CD4-positive, alpha-beta T cell treated with Interleukin-4 for 1 hour (primary cell): ENCODE measurements around the gene ENGASE.

Source experiments
- DNase-seq, 2 donors: peaks; one replicate each; pipeline ENCODE4 v3.0.0-alpha.2; 2020 to 2022

ENGASE gene

DNA sequence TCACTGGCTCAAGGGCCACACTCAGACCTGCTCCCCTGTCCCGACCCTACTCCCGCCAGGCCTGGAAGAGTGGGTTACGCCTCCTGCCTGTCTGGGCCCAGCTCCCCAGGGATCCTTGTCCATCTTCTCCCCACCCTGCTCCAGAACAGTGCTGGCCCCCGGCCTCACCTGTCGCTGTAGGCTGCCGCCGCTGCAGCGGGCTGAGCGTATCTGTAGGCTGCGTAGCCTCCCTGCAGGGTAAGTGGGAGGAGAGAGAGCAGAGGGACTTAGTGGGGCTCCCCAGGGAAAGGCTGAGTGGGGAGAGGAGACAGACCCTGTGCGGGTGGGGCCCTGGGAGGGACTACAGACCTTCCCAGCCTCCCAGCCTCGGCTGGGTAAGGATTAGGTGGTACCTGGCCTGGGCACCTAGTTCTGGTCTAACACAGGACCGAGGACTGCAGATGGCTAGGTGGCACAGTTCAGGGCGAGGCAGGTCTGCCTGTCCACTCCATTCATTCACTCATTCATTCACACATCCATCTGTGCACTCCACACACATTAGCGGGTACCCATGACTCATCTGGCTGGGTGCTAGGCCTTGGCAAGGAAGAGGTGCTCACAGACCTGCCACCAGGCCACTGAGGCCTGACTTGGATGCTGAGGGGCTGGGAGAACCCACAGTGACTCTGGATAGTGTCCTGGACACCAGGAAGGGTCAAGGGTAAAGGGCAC lies 20.9 kb downstream of the ENGASE start:
- DNase-seq = no peak

DNA sequence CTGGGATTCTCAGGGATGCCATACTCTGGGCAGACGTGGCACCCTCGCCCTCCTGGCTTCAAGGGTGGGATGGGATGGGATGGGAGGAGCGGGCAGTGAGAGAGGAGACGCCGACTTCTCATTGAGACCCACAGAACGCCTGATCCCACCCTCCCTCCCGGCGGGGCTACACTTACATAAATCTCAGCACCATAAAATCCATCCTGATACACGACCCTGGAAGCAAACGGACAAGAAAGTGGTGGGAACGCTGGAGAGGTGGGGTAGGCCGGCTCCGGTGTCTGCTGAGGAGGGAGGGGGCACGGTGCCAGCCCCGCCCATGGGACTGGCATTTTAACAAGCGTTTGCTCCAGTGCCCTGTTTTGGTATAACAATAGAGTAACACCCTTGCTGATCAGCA lies 21.9 kb downstream of the ENGASE start:
- no peak for DNase-seq

DNA sequence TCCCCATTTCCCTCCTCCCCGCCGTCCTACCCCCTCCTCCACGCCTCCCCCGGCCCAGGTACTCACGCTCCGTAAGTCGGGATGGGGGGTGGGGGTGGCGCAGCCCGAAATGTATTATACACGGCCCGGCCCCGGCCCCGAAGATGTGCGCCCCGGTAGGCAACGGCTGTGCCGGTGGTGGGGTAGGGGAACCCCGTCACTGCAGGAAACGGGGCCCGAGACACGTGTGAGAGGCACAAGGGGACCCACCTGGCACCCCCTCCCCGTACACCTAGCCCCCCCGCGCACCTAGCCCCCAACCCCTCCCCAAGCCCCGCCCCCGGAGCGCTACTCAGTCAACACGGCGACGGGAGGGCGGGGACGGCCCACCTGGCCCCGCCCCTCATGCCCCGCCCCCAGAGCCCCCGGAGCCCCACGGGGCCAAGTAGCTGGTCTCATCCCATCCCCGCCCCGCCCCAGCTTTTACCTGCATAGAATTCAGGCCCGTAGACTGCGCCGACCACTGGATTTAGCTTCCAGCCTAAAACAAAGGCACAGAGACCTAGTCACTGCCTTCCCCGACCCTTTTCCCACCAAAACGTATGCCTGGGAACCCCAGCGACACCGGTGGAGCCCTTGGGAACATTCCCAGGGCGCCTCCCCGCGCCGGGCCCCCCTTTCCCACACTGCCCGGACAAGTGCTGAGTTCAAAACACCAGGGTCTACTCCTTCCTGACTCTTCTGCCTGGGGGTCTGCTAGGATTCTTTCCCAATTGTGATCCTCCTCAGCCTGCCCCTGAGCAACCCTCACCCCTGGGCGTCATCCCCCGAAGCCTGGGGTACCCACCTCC lies 22.8 kb downstream of the ENGASE start:
- DNase-seq = no peak

DNA sequence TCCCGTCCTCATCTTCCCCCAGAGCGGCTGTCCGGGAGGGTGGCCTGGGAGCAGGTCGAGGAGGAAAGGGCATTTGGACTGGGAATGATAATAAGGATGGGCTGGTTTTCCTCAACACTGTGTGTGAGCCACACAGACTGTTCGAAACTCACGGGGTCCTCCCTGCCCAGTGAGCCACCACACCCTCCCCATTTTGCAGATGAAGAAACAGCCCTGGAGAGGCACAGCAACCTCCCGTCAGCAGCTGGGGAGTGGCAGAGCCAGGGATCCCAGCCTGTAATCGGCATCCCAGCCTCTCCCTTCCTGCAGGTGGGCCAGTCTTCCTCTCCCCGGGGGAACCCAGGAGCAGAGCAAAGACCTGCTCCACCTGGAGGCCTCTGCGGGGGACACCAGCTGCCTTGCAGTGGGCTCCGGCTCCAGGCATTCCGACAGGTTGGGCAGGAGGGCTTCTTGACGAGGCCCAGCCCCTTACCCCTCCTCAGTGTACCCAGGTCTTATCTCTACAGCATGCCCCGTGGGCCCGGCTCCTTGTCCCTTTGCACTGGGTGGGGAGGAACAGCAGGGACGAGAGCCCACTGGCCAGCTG lies 23.8 kb downstream of the ENGASE start:
- no peak for DNase-seq

DNA sequence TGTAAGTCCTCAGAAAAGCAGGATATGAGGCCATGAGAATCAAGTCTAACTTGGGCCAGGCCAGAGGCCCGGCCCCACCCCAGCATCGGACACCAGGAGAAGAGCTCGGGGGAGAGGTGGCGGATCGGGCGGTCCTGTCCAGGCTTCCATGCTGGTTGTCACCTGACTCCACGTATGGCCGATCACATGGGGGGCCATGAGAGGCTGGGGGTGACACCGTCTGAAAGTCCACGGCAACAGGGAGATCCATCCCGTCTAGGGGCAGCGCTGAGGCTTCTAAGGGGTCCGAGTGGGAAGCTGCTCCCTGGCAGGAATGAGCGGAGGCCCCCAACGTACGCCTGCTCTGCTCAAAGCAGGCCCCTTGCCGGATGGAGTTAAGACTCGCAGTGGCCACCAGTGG lies 25.8 kb downstream of the ENGASE start:
- no peak for DNase-seq

DNA sequence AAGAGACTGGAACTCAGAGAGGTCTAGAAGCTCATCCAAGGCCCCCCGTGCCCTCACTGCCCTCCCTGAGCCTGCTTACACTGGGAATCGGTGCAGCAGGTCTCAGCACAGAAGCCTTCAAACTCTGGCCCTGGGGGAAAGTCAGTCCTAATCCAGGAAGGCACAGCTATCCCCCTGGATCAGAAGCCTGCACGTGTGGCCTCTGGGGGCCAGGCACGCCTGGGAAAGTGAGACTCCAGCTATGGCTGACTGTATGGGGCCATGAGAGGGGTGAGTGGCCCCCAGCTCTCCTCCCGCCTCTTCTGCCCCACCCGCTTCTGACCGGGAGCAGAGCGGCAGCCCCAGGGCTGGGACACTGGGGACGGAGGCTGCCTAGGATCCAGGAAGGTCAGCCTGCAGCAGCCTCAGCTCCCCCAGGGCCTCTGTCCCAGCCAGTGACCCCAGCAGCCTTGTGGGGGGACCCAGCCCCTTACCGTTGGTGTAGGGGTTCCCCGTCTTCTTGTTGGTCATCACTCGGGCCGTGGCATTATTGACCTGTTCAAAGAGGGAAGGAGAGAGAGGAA lies 26.6 kb downstream of the ENGASE start:
- DNase-seq = no peak

DNA sequence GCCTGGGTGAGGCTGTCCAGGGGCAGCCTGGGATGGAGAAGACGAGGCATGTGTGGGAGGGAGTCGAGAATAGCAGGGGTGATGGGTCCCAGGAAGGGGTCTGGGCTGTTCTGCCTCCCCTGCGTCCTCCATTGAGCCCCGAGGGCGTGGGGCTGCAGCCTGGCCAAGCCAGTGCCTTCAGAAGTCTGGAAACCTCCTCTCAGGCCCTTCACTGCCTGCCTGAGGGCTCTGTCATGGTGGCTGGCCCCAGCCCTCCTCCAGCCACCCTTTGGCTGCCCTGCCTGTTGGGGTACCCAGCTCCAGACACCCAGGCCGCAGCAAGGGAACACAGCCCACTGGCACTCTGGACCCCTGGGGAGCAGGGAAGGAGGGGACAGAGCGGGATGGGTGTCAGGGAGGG lies 27.6 kb downstream of the ENGASE start:
- no peak for DNase-seq

DNA sequence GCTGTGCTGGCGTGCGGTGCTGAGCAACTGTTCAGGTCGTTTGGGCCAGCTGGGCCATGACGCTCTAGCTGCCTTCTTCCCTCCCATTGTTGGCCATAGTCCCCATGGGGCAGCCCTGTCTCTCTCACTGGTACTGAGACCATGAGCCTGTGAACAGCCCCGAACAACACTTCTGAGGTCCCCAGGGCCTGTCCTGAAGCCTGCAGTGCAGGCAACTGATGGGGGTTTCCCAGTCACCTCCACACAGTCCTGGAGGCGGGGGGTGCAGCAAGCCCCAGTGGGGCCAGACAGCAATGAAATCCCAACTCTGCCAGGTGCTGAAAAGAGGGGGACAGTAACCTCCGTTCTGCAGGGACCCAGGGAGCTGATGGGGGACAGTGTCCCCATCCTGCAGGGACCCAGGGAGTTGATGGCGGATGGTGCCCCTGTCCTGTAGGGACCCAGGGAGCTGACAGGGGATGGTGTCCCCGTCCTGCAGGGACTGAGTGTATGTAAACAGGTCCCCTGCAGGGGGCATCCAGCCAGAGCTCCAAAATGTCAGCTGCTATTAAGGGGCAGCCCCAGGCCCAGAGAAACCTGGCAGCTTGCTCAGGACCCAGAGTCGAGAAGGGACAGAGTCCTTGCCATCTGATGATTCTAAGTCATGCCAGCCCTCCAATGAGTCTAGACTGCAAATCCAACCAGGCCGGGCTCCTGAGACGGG lies 30.4 kb downstream of the ENGASE start:
- DNase-seq = no peak

DNA sequence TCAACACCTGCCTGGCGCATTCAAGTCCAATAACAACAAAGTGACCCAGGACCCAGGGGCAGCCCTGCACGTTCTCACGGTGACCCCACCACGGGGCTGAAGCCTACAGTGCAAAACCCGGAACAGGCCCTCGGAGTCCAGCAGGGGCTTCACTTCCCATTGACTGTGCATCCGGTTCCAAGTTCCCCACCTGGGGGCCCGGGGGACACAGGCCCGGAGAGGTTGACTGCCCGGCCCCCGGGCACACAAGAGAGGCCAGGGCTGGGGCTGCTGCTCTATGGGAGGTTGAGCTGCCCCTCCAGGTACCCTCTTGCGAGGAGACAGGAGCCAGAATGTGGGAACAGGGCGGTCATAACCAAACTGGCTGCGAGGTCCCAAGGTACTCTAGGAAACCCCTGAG lies 31.3 kb downstream of the ENGASE start:
- DNase-seq = no peak

DNA sequence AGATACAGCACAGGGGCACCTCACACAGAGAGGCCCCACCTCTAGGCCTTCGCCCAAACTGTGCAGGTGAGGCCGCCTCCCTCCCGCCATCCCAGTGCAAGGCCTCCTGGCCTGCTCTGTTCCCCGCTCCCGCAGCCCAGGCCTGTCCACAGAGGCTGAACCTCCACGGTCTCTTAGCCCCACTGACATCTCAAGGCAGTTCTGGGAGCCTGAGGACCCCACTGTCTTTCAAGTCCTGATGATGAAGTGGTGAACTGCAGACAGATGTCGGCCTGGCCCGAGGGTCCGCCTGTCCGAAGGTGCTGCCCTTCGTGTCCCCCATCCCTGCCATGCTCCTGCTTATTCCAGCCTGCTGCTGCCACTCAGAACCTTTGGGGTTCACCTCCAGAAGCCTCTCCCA lies 32.3 kb downstream of the ENGASE start:
- DNase-seq = no peak

DNA sequence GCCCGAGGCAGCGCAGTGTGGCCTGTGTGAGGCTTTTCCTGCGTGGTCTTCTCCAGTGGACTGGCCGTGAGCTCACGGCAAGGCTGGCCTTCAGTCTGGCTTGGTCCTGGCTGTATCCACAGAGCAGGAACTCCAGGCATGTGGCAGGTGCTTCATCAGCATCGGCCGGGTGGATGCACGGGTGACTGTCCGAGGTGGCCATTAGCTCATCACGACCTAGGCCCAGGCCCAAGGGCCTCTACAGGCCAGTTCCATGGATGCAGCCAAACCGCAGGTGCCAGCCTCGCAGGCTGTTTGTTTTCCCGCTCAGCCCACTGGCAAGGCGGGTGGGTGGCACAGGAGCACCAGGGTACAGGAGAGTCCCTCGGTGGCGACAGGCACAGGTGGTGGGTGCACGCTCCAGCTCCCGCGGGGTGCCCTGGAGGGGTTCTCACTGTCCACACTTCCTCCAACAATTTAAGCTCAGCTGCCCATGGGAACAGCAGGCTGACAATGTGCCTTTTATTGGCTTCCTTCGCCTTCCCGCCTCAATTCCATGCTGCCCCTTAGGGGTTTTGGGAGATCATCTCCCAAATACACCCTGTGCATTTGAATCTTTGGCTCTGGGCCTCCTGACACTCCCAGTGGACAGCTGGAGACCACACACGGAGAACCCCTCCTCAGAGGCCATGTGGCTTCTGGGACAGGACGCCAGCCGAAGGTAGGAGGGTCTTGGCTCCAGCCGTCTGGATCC lies 33.0 kb downstream of the ENGASE start:
- no peak for DNase-seq

DNA sequence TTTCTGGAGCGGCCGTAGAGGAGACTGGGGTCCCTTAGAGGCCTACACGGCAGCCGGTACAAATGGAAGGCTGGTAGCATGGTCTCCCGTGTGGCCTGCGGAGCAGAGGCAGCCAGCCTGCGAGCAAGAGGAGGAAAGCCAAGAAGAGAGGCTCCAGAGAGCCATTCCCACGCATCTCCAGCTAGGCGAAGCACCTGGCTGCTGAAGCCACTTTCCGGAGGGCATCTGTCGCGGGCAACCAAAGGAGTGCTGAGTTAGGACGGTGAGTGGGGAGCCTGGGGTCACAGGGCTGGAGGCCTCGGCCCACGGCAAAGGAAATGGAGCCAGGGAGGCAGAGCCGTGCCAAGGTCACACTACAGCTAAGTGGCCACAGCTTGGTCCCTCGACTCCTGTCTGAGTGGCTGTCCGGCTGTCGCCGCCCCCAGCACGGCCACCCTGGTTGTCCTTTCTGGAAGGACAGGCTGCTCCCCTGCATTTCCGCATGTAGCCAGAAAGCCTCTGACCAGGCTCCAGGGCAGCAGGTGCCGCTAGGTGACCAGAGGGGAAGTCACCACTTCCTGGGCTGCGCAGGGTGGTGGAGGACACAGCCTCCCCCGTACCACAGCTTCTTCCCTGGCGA lies 33.7 kb downstream of the ENGASE start:
- DNase-seq = no peak

DNA sequence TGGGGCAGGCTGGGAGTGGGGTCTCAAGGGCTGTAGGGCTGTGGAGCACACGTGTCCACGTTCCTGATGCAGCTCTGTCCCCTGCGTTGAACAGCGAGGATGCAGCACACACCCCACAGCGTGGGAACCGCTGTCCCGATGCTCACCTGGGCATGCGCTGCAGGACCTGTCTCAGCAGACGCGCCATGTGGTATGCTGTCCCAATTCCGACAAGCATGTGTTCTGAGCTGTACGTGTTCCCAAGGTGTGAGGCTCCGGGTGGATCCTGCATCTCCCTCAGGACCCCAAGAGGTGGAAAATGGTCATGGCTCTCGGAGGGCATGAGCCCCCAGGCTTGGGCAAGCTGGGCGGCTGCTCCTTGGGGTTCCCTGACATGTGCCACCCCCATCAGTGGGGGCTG lies 34.2 kb downstream of the ENGASE start:
- no peak for DNase-seq

DNA sequence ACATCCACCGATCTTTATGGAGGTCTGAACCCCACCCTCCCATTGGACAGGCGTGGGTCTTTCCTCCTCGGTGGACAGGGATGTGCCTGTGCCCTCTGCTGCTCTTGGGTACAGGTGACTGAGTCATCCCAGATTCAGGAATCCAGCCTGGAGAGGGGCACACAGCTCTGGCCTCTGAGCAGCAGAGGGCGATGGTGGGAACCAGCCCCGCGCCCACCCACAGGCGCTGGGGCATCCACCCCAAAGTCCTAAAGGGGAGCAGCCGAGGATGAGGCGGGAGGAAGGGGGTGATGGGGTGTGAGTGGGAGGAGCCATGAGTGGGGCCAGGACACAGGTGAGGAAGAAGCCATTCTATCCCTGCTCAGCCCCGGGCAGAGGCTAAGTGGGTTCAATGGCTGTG lies 35.0 kb downstream of the ENGASE start:
- no peak for DNase-seq

DNA sequence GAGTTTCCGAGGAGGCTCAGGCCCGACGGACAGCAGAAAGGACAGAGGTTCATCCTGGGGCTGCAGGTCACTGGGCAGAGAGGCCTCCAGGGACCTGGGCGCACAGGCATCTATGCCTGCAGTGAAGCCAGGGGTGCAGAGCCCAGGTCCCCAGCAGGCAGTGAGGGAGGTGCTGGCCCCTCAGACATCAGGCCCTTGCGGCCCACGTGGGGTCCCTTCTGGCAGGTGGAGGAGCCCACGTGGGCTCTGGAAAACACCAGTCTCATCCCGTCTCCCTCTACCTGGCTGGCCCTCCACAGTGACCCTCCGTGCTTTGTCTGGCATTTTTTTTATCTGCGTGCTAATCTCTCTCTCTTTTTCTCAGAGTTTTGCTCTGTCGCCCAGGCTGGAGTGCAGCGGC lies 36.5 kb downstream of the ENGASE start:
- DNase-seq = no peak

DNA sequence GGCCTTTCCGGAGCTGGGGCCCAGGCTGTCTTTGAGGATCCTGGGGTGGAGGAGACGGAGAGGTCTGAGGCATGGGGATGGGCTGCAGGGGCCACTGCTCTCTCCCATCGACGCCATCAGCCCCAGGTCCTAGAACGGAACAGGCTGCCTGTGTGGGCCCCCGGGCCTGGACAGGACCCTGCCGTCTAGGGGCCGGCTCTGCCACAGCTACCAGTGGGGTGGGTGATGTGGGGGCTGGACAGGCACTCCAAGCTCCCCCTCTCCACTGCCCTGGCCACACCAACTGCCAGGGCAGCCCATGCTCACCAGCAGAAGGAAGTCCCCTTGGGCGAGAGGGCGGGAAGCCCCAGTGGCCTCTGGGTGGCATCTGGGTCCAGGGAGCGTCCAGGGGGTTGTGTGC lies 37.8 kb downstream of the ENGASE start:
- DNase-seq = no peak

DNA sequence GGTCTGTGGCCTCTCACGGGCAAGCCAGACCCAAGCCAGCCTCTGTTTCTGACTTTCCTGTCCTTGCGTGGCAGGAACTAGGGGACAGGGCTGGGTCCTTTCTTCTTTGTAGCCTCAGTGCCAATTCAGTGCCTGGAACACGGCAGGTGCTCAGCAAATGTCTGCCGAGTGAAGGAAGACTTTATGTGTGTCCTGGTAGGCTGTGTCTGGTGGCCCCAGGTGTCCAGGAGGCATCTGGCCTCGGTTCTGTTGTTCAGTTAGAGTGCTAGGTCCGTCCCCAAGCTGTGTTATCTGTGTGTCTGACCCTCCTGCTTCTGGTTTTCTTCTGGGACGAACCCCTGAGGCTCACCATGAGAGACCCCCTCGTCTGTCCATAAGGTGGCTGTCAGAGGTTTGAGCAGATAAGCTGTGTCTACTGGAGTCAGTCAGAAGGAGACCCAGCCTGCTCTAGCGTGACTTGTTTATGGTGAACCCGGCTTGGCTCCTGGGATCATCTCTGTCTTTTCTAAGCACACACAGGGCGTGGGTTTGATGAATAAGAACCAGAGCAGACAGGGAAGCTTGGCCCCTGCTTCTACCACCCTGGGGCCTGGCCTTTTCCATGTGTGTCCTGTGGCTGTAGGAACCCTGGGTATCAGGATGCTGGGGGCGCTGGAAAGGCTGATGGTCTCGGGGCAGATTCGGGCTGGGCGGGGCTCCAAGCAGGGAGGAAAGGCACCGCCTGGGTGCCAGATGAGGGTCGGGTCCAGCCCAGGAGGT lies 39.3 kb downstream of the ENGASE start:
- DNase-seq = no peak

DNA sequence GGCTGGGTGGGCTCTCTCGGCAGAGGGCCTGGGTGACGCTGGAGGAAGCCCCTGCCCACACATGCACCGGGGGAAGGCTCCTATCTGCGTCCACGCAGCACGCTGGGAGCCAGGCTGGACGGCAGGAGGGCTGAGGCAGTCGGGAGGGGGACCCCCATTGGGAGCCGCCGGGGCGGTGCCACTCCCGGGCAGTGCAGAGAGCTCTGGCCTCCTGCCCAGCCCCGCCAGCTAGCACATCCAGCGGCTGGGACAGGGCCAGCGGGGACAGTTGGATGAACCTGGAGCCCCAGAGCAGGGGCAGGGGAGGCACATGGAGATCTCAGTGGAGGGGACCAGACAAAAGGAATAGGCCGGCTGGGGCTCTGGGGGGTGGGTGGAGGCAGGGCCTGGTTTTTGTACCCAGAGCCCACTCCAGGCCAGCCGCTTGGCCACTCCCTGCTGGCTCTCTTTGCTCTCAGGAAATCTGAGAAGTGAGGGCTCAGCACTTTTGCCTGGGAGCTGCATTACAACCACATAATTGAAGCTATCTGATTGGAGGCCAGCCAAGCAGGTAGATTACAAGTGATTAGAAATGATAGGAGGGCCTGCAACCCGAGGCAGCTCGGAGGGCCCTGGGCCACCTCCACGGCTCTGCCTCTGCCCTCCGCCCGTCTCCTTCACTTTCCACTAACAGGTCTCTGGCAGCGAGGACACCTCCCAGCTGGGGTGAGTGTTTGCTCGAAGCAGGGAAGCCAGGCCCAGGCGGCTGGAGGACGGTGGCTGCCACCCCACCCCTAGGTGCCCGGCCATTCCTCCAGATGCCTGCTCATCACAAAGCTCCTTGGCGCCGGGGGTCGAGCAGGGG lies 40.1 kb downstream of the ENGASE start:
- DNase-seq = no peak

DNA sequence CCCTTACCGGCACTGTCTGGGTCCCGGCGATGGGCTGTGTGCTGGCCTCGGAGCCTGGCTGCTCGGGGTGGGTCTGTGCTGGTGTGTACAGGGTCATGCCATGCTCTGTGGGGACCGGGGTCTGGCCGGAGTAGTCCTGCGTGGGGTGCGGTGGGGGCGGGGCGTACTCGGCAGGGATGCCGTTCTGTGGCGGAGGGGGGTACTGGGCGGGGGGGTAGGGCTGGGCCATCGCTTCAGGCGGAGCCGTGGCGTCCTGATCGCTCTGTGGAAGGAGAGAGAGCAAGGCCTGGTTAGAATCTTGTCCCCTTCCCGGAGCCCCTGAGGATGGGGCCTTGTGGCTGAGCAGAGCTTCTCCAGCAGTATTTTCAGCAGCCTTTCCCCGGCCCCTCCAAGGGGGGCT lies 40.9 kb downstream of the ENGASE start:
- no peak for DNase-seq
